Pancreas (tissue), 10 donors: Measurements from ENCODE around the gene BACE1. TPM values are rescaled to one million over a fixed set of nuclear protein-coding genes. Genes with fewer than 3 reads are reported as not detected.

Experiments used
- ATAC-seq, 4 donors: fragments of 200-7000 bp; cut with Tn5 transposase; one replicate each; pipeline versions ENCODE4 v1.8.0 to v1.9.1; 2020; ENCODE audit warnings: mild to moderate bottlenecking in 4 of 4, moderate library complexity in 4 of 4
- DNase-seq, 6 donors: peaks; one replicate each; pipeline ENCODE4 v3.0.0-alpha.2; 2020
- FAIRE-seq: peaks from 2 replicates; lab custom pipeline; 2012; peaks lifted over from hg19 to GRCh38; lab: Jason Lieb, UNC
- H3K27ac ChIP-seq, 4 donors: fragments of 200-600 bp; sonication (generic); 1 replicate in 3 of 4; 2 replicates in 1 of 4; pipeline versions ENCODE4 v1.5.0 to v1.8.0; 2020
- H3K27me3 ChIP-seq, 4 donors: fragments of 200-600 bp; one replicate each; pipeline ENCODE4 v1.8.0; 2021
- H3K36me3 ChIP-seq, 3 donors: fragments of 200-600 bp; sonication (generic) in 1 of 3; one replicate each; pipeline versions ENCODE4 v1.5.0 to v1.8.0; 2020 to 2021
- H3K4me1 ChIP-seq, 3 donors: fragments of 200-600 bp; one replicate each; pipeline ENCODE4 v1.8.0; 2021
- H3K4me3 ChIP-seq, 4 donors: fragments of 200-600 bp; sonication (generic) in 2 of 4; one replicate each; pipeline versions ENCODE4 v1.5.0 to v1.8.0; 2020 to 2021
- H3K9me3 ChIP-seq, 4 donors: fragments of 200-600 bp; one replicate each; pipeline ENCODE4 v1.8.0; 2021
- WGBS, 2 donors: extraction: QIAGEN DNeasy Blood & Tissue Kit; methylation state at CpG; one replicate each; pipeline ENCODE4 v1.1.7; 2013; 5-methylcytosine and 5-hydroxymethylcytosine counted together
- intact Hi-C, 3 donors: fragments of 100-400 bp; cut with DNase I; formaldehyde crosslinking; loops; one replicate each; pipeline versions ENCODE4 v1.11.1 to v1.14.2; 2022
- polyA plus RNA-seq, 2 donors: library from polyadenylated mRNA; stranded (reverse); fragments of 200-250 nt; gene quantifications; one replicate each; pipeline ENCODE4 v1.2.3, GENCODE V29; 2013
- total RNA-seq, 6 donors: library from RNA; stranded (reverse); fragmentation: NEBNext Ultra II Directional in 4 of 6; extraction: Animal tissue kit (Norgen Biotek cat#: 25700) in 4 of 6; gene quantifications; one replicate each; pipeline versions ENCODE4 v1.2.1 to v1.2.4, GENCODE V29; 2021 to 2023
- TF ChIP-seq, protein P1 (sequence below), 4 donors: fragments of 200-600 bp; sonication (generic) in 3 of 4; IDR thresholded peaks; one replicate each; pipeline versions ENCODE4 v1.5.0 to v1.8.0; 2021; ENCODE audit warnings: antibody characterized with exemption in 4 of 4
- donor health status: healthy with polysubstance abuse.
- donor health status: DM: no; HTN: no; CAD: no; lungs with moderate emphysema.
- donor health status: DM: no; HTN: no; CAD: no.
- donor health status: control.
- donor health status: control.
- donor health status: Bipolar disorder and iron deficiency.
- donor health status: DM: yes; HTN: yes; CAD: no.
- donor health status: DM: no; HTN: no; CAD: no.
- donor health status: DM: no; HTN: no; CAD: no.
- donor health status: DM: yes; HTN: yes; CAD: no.

BACE1 gene
- total and polyA plus RNA-seq, 8 donors, result 27.8 to 207 (median 103) TPM

DNA sequence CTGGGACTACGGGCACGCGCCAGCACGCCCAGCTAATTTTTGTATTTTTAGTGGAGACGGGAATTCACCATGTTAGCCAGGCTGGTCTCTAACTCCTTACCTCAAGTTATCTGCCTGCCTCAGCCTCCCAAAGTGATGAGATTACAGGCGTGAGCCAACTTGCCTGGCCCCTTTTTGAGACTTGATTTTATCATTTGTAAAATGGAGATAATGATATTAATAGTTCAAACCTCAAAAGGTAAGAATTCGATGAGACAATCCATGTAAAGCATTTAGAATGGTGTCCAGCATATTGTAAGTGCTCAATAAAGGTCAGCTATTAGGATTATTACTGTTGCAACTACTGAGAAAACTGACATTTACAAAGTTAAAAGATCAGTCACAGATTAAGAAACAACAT, 2.7 kb upstream of the BACE1 start:
- peak overlapping the region in 2 of 4 donors; percentile 15 to 17 for H3K27ac ChIP-seq
- peaks cover 0 to 16% (median 13%) of the 10 kb centered on the region in 3 donors for H3K4me1 ChIP-seq
- no peaks in the 10 kb centered on the region for H3K36me3 ChIP-seq
- no peak overlapping the region for H3K4me3 ChIP-seq
- no peak for DNase-seq
- TF ChIP-seq, protein P1, sequence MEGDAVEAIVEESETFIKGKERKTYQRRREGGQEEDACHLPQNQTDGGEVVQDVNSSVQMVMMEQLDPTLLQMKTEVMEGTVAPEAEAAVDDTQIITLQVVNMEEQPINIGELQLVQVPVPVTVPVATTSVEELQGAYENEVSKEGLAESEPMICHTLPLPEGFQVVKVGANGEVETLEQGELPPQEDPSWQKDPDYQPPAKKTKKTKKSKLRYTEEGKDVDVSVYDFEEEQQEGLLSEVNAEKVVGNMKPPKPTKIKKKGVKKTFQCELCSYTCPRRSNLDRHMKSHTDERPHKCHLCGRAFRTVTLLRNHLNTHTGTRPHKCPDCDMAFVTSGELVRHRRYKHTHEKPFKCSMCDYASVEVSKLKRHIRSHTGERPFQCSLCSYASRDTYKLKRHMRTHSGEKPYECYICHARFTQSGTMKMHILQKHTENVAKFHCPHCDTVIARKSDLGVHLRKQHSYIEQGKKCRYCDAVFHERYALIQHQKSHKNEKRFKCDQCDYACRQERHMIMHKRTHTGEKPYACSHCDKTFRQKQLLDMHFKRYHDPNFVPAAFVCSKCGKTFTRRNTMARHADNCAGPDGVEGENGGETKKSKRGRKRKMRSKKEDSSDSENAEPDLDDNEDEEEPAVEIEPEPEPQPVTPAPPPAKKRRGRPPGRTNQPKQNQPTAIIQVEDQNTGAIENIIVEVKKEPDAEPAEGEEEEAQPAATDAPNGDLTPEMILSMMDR (IDR thresholded peaks at IDR 0.05), result no peak
- intact Hi-C loops, result loop anchor here in 2 of 3 donors (5.0 to 10.0 kb wide), 2 partner anchors 84 to 86 kb away; partner anchors contain the start of genes PCSK7 (in 2 of the 2) and RNF214 (in 2 of the 2)
- 65 to 70% methylated on average over 7 of the region's 7 CpGs for WGBS, 2 donors
- ATAC-seq, result no peak
- FAIRE-seq, result no peak
- no peaks in the 10 kb centered on the region for H3K27me3 ChIP-seq
- H3K9me3 ChIP-seq, result no peaks in the 10 kb centered on the region

DNA sequence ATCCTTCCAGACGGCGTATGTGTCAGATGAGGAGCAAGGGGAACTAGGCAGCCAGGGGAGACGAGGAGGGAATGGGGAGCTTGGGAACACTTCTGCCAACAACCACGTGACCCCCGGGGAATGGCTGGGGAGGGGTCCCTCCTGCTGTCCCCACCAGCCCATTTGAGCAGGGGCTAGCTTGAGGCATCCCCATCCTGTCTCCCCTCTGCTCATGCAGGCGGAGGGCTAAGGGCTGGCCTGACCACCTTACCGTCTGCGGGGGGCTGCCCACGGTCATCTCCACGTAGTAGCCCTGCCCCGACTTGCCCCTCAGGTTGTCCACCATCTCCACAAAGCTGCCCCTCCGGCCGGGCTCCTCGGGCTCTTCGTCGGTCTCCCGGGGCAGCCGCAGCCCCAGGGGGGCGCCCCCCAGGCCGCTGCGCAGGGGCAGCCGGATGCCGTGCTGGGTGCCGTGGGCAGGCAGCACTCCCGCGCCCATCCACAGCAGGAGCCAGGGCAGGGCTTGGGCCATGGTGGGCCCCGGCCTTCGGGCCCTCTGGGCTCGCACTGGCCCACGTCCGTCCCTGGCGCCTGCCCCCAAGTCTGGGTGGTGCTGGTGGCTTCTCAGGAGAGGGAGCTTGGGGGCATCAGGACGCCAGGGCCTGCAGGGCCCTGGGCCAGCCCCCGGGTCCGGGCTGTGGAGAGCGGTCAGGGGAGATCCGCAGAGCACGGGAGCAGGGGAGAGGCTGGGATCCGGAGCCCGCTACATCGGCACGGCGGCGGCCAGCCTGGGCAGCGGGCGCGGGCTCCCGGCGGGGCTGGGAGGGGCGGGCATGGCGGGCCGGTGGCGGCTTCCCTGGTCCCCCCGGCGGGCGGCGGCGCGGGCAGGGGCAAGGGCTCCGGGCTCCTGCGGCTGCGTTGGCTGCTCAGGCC, 515 bp downstream of the BACE1 start:
- peak in 4 of 6 donors; percentile 39 to 79 (median 57) for DNase-seq
- 0 to 1% methylated on average over 43 to 62 of the region's 62 CpGs for WGBS, 2 donors
- peak; percentile 9 to 45 (median 28) for ATAC-seq
- Histone ChIP-seq H3K4me1 (peaks cover 0 to 30% (median 17%) of the 10 kb centered on the region in 3 donors), H3K36me3 (no peaks in the 10 kb centered on the region), H3K9me3 (no peaks in the 10 kb centered on the region), H3K27me3 (no peaks in the 10 kb centered on the region), H3K27ac (peak overlapping the region; percentile 28 to 73 (median 58)), H3K4me3 (peak overlapping the region; percentile 78 to 94 (median 89))
- FAIRE-seq, result no peak
- TF ChIP-seq, protein P1 (IDR thresholded peaks at IDR 0.05), result no peak
- intact Hi-C loops, result loop anchor here in 2 of 3 donors (5.0 to 10.0 kb wide), 2 partner anchors 81 to 83 kb away; partner anchors contain the start of genes PCSK7 (in 2 of the 2) and RNF214 (in 2 of the 2)

DNA sequence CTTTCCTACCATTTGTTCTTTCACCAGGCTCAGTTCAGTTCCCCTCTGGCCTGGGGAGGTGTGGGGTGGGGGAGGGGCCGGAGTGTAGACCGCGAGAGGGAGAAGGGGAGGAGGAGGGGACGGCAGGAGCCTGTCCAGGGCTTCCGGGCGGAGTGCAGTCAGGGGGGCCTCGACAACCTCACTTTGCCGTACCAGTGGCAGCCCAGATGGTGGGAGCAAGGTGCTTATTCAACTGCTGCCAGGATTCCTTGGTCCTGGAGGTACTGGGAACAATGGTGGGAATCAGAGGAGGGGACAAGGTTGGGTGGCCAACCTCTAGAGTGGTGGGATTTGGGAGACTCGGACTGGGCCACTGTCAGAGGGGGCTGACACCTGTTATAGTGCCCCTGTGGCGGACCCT, 1.2 kb downstream of the BACE1 start:
- Histone ChIP-seq H3K27ac (peak overlapping the region; percentile 28 to 73 (median 58)), H3K9me3 (no peaks in the 10 kb centered on the region), H3K4me3 (peak overlapping the region; percentile 78 to 94 (median 89)), H3K4me1 (peaks cover 0 to 30% (median 15%) of the 10 kb centered on the region in 3 donors), H3K36me3 (no peaks in the 10 kb centered on the region), H3K27me3 (no peaks in the 10 kb centered on the region)
- TF ChIP-seq, protein P1 (IDR thresholded peaks at IDR 0.05), result no peak
- ATAC-seq (peak; percentile 24 to 56 (median 42)), DNase-seq (peak in 4 of 6 donors; percentile 52 to 75 (median 59)), FAIRE-seq (no peak)
- WGBS, 2 donors, result 5 to 9% methylated on average over 10 of the region's 10 CpGs
- intact Hi-C loops, result loop anchor here in 2 of 3 donors (5.0 to 10.0 kb wide), 2 partner anchors 80 to 83 kb away; partner anchors contain the start of genes PCSK7 (in 2 of the 2) and RNF214 (in 2 of the 2)

DNA sequence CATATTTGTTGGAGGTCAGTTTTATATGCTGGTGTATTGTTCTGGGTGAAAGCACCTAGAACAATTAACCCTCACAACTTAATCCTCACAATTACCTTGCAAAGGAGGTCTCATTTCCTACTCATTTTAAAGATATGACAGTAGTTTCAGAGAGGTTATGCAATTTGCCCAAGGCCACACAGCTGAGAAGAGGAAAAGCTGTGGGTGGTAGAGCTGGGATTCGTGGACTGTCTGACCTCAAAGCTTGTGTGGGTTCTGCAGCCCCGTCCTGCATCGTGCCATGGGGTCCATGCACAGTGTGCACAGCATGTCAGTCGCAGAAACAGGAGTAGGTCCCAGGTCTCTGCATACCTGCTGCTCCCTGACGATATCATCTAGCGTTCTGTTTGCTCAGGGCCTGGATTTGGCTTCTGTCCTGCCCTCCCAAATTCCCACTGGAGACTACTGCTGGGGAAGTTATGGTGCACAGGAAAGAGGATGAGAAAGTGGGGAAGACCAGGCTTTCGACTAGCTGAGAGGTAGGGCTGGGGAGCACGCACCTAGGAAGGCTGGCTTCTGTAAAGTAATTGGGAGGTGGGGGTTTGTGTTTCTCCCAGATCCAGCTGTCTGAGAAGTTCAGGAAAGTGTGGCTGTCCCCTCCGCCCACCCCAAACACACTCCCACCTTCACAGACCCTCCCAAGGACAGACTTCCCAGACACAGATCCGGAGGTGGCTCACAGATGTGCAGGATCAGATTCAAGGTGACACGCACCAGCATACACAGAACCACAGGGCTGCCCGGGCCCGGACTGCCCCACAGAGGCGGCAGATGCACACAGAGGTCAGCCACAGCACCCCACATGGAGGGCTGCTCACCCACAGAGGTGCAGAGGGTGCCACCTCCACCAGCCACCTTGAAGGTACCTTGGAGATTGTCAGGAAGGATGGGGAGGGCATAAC, 2.0 kb downstream of the BACE1 start:
- H3K27me3 ChIP-seq, result no peaks in the 10 kb centered on the region
- peak overlapping the region in 2 of 4 donors; percentile 56 to 73 for H3K27ac ChIP-seq
- ATAC-seq (peak; percentile 11 to 35 (median 27)), FAIRE-seq (no peak), DNase-seq (peak in 1 of 6 donors; percentile 78)
- WGBS, 2 donors, result 20% methylated on average over 14 of the region's 14 CpGs
- H3K36me3 ChIP-seq, result no peaks in the 10 kb centered on the region
- TF ChIP-seq, protein P1 (IDR thresholded peaks at IDR 0.05), result no peak
- H3K4me3 ChIP-seq, result peak overlapping the region; percentile 78 to 94 (median 89)
- H3K4me1 ChIP-seq, result peaks cover 0 to 28% (median 8%) of the 10 kb centered on the region in 3 donors
- intact Hi-C loops, result loop anchor here in 1 of 3 donors (10.0 kb wide), 1 partner anchor 79 kb away; the partner anchor contains the start of genes PCSK7 and RNF214
- no peaks in the 10 kb centered on the region for H3K9me3 ChIP-seq
